Measurements from ENCODE around the gene YWHAH. TPM values are rescaled to one million over a fixed set of nuclear protein-coding genes. Genes with fewer than 3 reads are reported as not detected.

The YWHAH gene
- total RNA-seq, 2 experiments from 2014 or later, result 137 to 142 TPM

- CTCF ChIA-PET, result interaction anchor here (0.6 to 1.6 kb wide), 5 partner anchors 9 to 391 kb away, joined by 3 to 9 read pairs (median 3); partner anchors contain the start of gene PISD
- peak overlapping the region; percentile 7 for H3K27ac Mint-ChIP-seq
- no peak overlapping the region for H3K4me3 Mint-ChIP-seq
- no peak for DNase-seq
- H3K4me1 Mint-ChIP-seq (ENCODE audit: low read depth), result peaks cover 79% of the 10 kb centered on the region
- no peaks in the 10 kb centered on the region for H3K27me3 Mint-ChIP-seq
- intact Hi-C loops (cut with micrococcal nuclease), result no loop called here
- H3K36me3 Mint-ChIP-seq, result peaks cover 64% of the 10 kb centered on the region
- POLR2A ChIA-PET, result no interaction called here
- H3K9me3 Mint-ChIP-seq, result no peaks in the 10 kb centered on the region
Measured at GRCh38 chr22:31953261-31953660, 8.9 kb downstream of the YWHAH start.

DNA sequence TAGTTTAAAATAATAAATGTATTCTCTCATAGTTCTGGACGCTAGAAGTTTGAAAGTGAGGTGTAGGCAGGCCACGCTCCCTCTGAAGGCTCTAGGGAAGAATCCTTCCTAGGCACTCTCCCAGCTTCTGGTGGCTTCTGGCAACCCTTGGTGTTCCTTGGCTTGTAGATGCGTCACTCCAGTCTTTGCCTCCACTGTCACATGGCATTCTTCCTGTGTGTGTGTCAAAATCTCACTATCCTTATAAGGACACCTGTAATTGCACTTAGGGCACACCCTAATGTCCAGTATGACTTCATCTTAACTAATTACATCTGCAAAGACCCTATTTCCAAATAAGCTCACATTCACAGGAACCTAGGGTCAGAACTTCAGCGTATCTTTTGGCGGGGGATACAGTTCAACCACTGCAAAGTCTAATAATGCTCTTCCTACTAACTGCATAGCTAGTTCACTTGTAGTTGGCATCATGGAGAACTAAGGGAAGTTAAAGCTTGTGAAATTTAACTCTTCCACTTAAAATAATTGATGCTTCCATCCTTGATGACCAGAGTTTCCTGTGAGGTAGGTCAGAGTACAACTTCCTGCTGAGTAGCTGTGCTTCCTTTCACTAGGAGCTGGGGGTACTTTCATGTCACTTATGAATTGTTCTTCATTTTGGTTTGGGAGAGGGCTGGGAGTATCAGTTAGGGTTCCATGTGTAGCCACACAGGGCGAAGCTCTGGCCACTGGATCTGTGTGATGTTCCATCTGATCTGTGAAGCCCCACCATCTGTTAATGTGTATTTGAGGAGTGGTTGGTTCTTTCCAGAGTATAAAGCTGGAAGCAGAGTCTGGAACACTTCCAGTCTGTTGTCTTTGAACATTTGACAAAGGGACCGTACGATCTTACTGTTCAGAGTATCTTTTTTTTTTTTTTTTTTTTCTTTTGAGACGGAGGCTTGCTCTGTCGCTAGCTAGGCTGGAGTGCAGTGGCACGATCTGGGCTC, 10.5 kb downstream of the YWHAH start:
- peaks cover 91% of the 10 kb centered on the region for H3K4me1 Mint-ChIP-seq (ENCODE audit: low read depth)
- H3K9me3 Mint-ChIP-seq, result no peaks in the 10 kb centered on the region
- POLR2A ChIA-PET, result interaction anchor here (0.6 to 2.5 kb wide), 2 partner anchors 10 to 408 kb away, joined by 3 to 5 read pairs; no protein-coding TSS in a partner anchor
- CTCF ChIA-PET, result interaction anchor here (1.0 to 9.0 kb wide), 5 partner anchors 8 to 289 kb away, joined by 3 to 86 read pairs (median 5); no protein-coding TSS in a partner anchor
- H3K4me3 Mint-ChIP-seq, result no peak overlapping the region
- H3K36me3 Mint-ChIP-seq, result peaks cover 53% of the 10 kb centered on the region
- DNase-seq, result no peak
- intact Hi-C loops (cut with micrococcal nuclease), result no loop called here
- no peaks in the 10 kb centered on the region for H3K27me3 Mint-ChIP-seq
- peak overlapping the region; percentile 40 for H3K27ac Mint-ChIP-seq

- intact Hi-C loops (cut with micrococcal nuclease), result no loop called here
- Mint-ChIP-seq H3K36me3 (peaks cover 43% of the 10 kb centered on the region), H3K27me3 (no peaks in the 10 kb centered on the region), H3K27ac (peak overlapping the region; percentile 36), H3K4me3 (no peak overlapping the region), H3K4me1 (ENCODE audit: low read depth) (peaks cover 77% of the 10 kb centered on the region), H3K9me3 (no peaks in the 10 kb centered on the region)
- DNase-seq, result peak; percentile 56
- POLR2A ChIA-PET, result interaction anchor here (2.5 kb wide), 1 partner anchor 11 kb away, joined by 5 read pairs; no protein-coding TSS in a partner anchor
- CTCF ChIA-PET, result interaction anchor here (1.4 to 9.0 kb wide), 2 partner anchors 9 to 14 kb away, joined by 3 to 86 read pairs; no protein-coding TSS in a partner anchor
Measured at GRCh38 chr22:31956360-31956759, 12.0 kb downstream of the YWHAH start.

GRCh38 chr22:31957970-31958594, 13.7 kb downstream of the YWHAH start:
- H3K9me3 Mint-ChIP-seq, result no peaks in the 10 kb centered on the region
- peaks cover 60% of the 10 kb centered on the region for H3K4me1 Mint-ChIP-seq (ENCODE audit: low read depth)
- peak overlapping the region; percentile 33 for H3K27ac Mint-ChIP-seq
- CTCF ChIA-PET, result interaction anchor here (0.7 to 9.0 kb wide), 2 partner anchors 12 to 30 kb away, joined by 3 to 86 read pairs; no protein-coding TSS in a partner anchor
- H3K4me3 Mint-ChIP-seq, result no peak overlapping the region
- intact Hi-C loops (cut with micrococcal nuclease), result no loop called here
- H3K36me3 Mint-ChIP-seq, result peaks cover 34% of the 10 kb centered on the region
- POLR2A ChIA-PET, result interaction anchor here (2.0 kb wide), 1 partner anchor 12 kb away, joined by 5 read pairs; no protein-coding TSS in a partner anchor
- H3K27me3 Mint-ChIP-seq, result no peaks in the 10 kb centered on the region
- DNase-seq, result no peak

- ChIA-PET CTCF (interaction anchor here (0.7 to 9.0 kb wide), 2 partner anchors 12 to 30 kb away, joined by 3 to 86 read pairs; no protein-coding TSS in a partner anchor), POLR2A (interaction anchor here (2.0 kb wide), 1 partner anchor 13 kb away, joined by 5 read pairs; no protein-coding TSS in a partner anchor)
- no peak overlapping the region for H3K4me3 Mint-ChIP-seq
- intact Hi-C loops (cut with micrococcal nuclease), result no loop called here
- H3K27ac Mint-ChIP-seq, result peak overlapping the region; percentile 33
- H3K36me3 Mint-ChIP-seq, result peaks cover 30% of the 10 kb centered on the region
- no peaks in the 10 kb centered on the region for H3K9me3 Mint-ChIP-seq
- peak; percentile 36 for DNase-seq
- H3K4me1 Mint-ChIP-seq (ENCODE audit: low read depth), result peaks cover 53% of the 10 kb centered on the region
- no peaks in the 10 kb centered on the region for H3K27me3 Mint-ChIP-seq
Measured at GRCh38 chr22:31958625-31959239, 14.4 kb downstream of the YWHAH start.

DNA sequence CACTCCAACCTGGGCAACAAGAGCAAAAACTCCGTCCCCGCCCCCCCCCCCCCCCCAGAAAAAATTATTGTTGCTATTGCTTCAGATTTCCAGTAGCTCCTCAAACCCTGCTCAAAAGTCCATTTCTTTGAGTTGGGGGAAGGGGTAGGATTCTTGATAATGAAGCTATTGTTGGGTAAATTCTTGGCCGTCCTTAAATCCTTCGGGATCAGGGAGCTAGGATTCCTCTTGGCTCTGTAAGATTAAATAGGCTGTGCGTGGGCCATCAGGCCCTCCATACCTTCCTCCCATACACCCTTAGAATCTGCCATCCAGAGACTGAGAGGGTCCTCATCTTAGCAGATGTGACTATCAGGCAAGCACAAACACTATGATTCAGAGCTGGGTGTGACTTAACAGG, 16.4 kb downstream of the YWHAH start:
- ChIA-PET CTCF (interaction anchor here (9.0 kb wide), 1 partner anchor 10 kb away, joined by 86 read pairs; no protein-coding TSS in a partner anchor), POLR2A (no interaction called here)
- Mint-ChIP-seq H3K4me3 (no peak overlapping the region), H3K27me3 (no peaks in the 10 kb centered on the region), H3K9me3 (no peaks in the 10 kb centered on the region), H3K27ac (no peak overlapping the region), H3K4me1 (ENCODE audit: low read depth) (peaks cover 35% of the 10 kb centered on the region), H3K36me3 (peaks cover 20% of the 10 kb centered on the region)
- DNase-seq, result no peak
- intact Hi-C loops (cut with micrococcal nuclease), result no loop called here

GRCh38 chr22:31962387-31963125, 18.2 kb downstream of the YWHAH start:
- intact Hi-C loops (cut with micrococcal nuclease), result no loop called here
- H3K4me1 Mint-ChIP-seq (ENCODE audit: low read depth), result peaks cover 17% of the 10 kb centered on the region
- peaks cover 2% of the 10 kb centered on the region for H3K36me3 Mint-ChIP-seq
- POLR2A ChIA-PET, result no interaction called here
- H3K4me3 Mint-ChIP-seq, result no peak overlapping the region
- CTCF ChIA-PET, result interaction anchor here (0.7 to 9.0 kb wide), 4 partner anchors 8 to 297 kb away, joined by 3 to 86 read pairs (median 6); no protein-coding TSS in a partner anchor
- no peaks in the 10 kb centered on the region for H3K27me3 Mint-ChIP-seq
- no peak for DNase-seq
- no peak overlapping the region for H3K27ac Mint-ChIP-seq
- no peaks in the 10 kb centered on the region for H3K9me3 Mint-ChIP-seq

DNA sequence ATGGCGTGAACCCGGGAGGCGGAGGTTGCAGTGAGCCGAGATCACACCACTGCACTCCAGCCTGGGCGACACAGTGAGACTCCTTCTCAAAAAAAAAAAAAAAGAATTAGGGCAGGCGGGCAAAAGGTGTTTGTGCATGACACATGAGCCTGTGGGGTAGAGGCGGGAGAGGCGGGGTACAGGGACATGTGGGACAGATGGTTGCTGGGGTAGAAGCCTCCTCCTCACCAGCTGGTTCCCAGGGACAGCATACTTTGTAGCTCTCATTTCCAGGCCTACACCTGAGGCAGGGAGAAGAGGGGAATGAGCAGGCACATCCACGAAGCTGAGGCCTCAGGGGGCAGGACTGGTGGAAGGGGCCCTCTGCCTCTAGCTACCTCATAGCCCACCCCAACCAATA, 23.7 kb downstream of the YWHAH start:
- no peak overlapping the region for H3K4me3 Mint-ChIP-seq
- ChIA-PET POLR2A (no interaction called here), CTCF (interaction anchor here (0.9 to 1.3 kb wide), 3 partner anchors 9 to 302 kb away, joined by 4 to 9 read pairs (median 5); no protein-coding TSS in a partner anchor)
- DNase-seq, result no peak
- intact Hi-C loops (cut with micrococcal nuclease), result no loop called here
- no peaks in the 10 kb centered on the region for H3K27me3 Mint-ChIP-seq
- peaks cover 12% of the 10 kb centered on the region for H3K4me1 Mint-ChIP-seq (ENCODE audit: low read depth)
- no peak overlapping the region for H3K27ac Mint-ChIP-seq
- H3K9me3 Mint-ChIP-seq, result no peaks in the 10 kb centered on the region
- no peaks in the 10 kb centered on the region for H3K36me3 Mint-ChIP-seq

- H3K4me1 Mint-ChIP-seq (ENCODE audit: low read depth), result peaks cover 12% of the 10 kb centered on the region
- H3K27me3 Mint-ChIP-seq, result no peaks in the 10 kb centered on the region
Measured at GRCh38 chr22:31969789-31970489, 25.6 kb downstream of the YWHAH start.

More at GRCh38 chr22:31969789-31970489, 25.6 kb downstream of the YWHAH start:
- peak overlapping the region; percentile 72 for H3K4me3 Mint-ChIP-seq
- ChIA-PET POLR2A (interaction anchor here (0.6 to 1.2 kb wide), 3 partner anchors 19 to 308 kb away, joined by 3 to 5 read pairs (median 5); partner anchors contain the start of gene PISD), CTCF (interaction anchor here (0.5 to 12.6 kb wide), 74 partner anchors 10 to 529 kb away, joined by 3 to 241 read pairs (median 4); partner anchors contain the start of genes PISD and SLC5A1)
- intact Hi-C loops (cut with micrococcal nuclease), result loop anchor here (1.0 to 5.0 kb wide), 3 partner anchors 19 to 502 kb away; partner anchors contain the start of gene FBXO7
- DNase-seq, result peak; percentile 82
- no peaks in the 10 kb centered on the region for H3K9me3 Mint-ChIP-seq
- H3K36me3 Mint-ChIP-seq, result no peaks in the 10 kb centered on the region
- no peak overlapping the region for H3K27ac Mint-ChIP-seq

All from activated CD4-positive, alpha-beta memory T cell treated with anti-CD3 and anti-CD28 coated beads for 36 hours (primary cell).